Muscle layer of colon (tissue), 2 donors: ENCODE data around the gene SYP.
"Not testable (repeated sequence)": the region's sequence is repeated elsewhere in the genome, so short reads cannot be mapped to it uniquely, and the experiment has no call there.

Experiments
- H3K27ac ChIP-seq: one replicate; pipeline ENCODE4 v1.7.0; 2013; ENCODE audit warnings: low read depth, mild to moderate bottlenecking, low read length, moderate library complexity
- H3K27me3 ChIP-seq, 2 donors: one replicate each; pipeline ENCODE4 v1.7.0; 2013; ENCODE audit warnings: low read length in 2 of 2, mild to moderate bottlenecking in 2 of 2; ENCODE audit not compliant: insufficient read depth in 2 of 2, control insufficient read depth in 1 of 2
- H3K36me3 ChIP-seq: one replicate; pipeline ENCODE4 v1.7.0; 2013; ENCODE audit warnings: mild to moderate bottlenecking, low read length; ENCODE audit not compliant: insufficient read depth
- H3K4me1 ChIP-seq: one replicate; pipeline ENCODE4 v1.7.0; 2013; ENCODE audit warnings: mild to moderate bottlenecking, low read length; ENCODE audit not compliant: insufficient read depth
- H3K4me3 ChIP-seq, 2 donors: one replicate each; pipeline ENCODE4 v1.7.0; 2013; ENCODE audit warnings: low read length in 2 of 2, low read depth in 1 of 2, mild to moderate bottlenecking in 1 of 2, moderate library complexity in 1 of 2
- H3K9ac ChIP-seq: one replicate; pipeline ENCODE4 v1.7.0; 2013; ENCODE audit warnings: low read length
- H3K9me3 ChIP-seq: one replicate; pipeline ENCODE4 v1.7.0; 2013; ENCODE audit warnings: mild to moderate bottlenecking, low read length
- donor health status: abdominal sarcoma.
- donor health status: Adenocarcinoma of cecum.

Gene SYP

DNA sequence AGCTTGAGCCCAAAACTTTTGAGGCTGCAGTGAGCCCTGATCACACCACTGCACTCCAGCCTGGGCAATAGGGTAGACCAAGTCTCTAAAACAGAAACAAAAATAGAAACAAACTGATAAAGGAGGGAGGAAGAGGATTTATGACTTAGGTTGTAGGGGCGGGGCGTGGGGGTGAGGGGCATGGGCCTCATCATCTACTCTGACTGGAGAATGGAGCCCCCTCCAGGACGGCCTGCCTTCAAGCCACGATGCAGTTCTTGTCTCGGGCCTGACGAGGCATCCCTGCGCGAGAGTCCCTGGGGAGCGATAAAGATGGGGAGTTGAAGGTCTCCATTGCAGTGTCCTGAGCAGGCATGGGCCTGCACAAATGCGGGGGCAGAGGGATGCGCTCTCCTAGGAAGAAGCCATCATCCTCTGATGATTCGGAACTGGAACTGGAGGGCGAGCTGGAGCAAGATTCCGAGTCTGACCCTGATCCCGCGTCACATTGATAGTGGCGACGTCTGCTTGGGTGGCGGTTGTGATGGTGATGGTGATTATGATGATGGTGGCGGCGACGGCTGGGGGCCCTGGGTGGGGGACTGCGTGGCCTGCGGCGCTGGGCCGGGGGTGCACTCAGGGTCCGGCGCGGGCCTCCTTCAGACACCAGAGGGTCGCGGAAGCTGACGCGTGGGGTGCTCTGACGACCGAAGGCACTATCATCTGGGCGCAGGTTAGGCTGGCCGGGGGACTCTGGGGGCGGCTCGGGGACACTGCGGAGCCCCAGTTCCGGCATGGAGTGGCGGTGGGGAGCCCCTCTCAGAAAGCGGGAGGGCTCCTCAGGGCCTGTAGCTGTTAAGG, 24.3 kb downstream of the SYP start:
- Histone ChIP-seq H3K4me3 (no peak overlapping the region), H3K27ac (no peak overlapping the region), H3K36me3 (peaks cover 17% of the 10 kb centered on the region), H3K4me1 (peaks cover 5% of the 10 kb centered on the region), H3K27me3 (peaks cover 0 to 4% of the 10 kb centered on the region in 2 donors), H3K9me3 (no peaks in the 10 kb centered on the region), H3K9ac (no peak overlapping the region)

DNA sequence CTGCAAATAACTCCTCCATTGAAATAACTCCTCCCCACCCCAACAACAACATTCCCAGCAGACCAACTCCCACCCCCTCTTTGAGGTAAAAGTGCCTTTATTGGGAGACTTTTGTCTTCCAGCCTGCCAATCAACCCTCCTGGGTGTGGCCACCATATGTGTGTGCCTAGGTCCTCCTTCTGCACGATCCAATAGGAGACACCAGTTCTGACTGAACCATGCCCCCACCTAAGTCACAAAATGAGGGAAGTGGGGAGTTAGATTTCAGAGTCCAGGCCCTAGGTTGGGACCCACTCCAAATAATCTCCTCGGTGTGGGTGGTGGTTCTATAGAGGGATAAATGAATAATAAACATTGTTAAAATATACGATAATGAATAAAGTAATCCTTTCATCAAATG, 25.3 kb downstream of the SYP start:
- Histone ChIP-seq H3K4me1 (peaks cover 5% of the 10 kb centered on the region), H3K27me3 (peaks cover 0 to 4% of the 10 kb centered on the region in 2 donors), H3K9me3 (no peaks in the 10 kb centered on the region), H3K4me3 (no peak overlapping the region), H3K27ac (no peak overlapping the region), H3K9ac (no peak overlapping the region), H3K36me3 (peaks cover 17% of the 10 kb centered on the region)

DNA sequence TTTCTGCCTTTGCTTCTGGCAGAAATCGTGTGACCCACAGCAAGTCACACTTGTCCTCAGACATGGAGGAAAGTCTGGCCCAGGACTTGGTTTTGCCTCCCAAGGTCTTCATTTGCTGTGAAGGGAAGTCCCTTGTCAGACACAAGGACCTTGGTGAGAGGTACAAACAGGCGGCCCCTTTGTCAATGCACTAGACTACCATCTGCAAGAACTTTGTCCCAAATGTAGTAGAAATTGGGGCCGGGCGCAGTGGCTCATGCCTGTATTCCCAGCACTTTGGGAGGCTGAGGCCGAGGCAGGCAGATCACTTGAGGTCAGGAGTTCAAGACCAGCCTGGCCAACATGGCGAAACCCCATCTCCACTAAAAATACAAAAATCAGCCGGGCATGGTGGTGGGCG, 26.4 kb downstream of the SYP start:
- H3K36me3 ChIP-seq, result peaks cover 17% of the 10 kb centered on the region
- H3K27ac ChIP-seq, H3K27me3 ChIP-seq, H3K9ac ChIP-seq, H3K4me3 ChIP-seq, H3K4me1 ChIP-seq, H3K9me3 ChIP-seq: not testable (repeated sequence)

DNA sequence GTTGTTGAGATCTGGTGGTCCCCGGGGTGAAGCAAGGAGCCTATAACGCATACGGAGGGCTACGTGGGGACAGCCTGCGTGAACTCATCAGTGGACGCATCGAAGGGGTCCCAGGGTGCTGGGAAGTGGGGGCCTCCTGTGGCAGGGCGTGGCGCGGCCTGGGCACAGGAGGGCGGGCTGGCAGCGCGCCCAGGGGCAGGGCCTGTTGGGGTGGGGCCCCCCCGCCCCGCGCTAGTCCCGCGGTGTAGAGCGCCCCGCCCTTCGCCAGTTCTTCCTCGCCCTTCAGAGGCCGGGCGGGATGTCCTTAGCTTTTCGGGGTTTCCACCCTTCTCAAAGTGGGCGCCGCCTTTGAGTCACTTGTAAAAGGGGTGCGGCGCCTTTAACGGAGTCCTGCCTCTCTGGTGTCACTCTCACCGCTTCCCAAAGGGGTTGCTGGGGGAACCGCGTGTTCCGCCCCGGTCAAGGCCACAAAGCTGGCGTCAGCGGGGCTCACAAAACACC, 27.7 kb downstream of the SYP start:
- H3K4me3 ChIP-seq, result peak overlapping the region; percentile 52 to 67
- peaks cover 17% of the 10 kb centered on the region for H3K36me3 ChIP-seq
- peaks cover 5% of the 10 kb centered on the region for H3K4me1 ChIP-seq
- peak overlapping the region; percentile 57 for H3K9ac ChIP-seq
- peak overlapping the region; percentile 75 for H3K27ac ChIP-seq
- peaks cover 0 to 4% of the 10 kb centered on the region in 2 donors for H3K27me3 ChIP-seq
- no peaks in the 10 kb centered on the region for H3K9me3 ChIP-seq

DNA sequence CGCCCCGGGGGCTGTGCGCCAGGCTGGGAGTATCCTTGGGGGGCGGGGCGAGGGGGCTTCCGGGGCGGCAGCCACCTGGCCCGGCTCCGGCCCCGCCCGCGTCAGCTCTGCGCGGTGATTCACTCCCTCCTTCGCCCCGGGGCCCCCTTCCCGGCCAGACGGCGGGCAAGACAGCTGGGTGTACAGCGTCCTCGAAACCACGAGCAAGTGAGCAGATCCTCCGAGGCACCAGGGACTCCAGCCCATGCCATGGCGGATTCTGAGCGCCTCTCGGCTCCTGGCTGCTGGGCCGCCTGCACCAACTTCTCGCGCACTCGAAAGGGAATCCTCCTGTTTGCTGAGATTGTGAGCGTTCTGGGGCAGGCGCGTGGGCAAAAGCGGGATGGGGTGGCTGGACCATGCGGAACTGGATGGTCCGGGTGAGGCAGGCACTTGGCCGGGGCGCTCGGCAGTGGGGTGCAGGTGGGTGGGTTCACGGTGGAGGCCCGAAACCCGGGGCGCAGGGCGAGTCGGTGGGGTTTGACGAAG, 28.2 kb downstream of the SYP start, which contains the start of gene PLP2:
Gene PLP2 (plus strand): TSS at position 147 of the 528 bp plus-strand sequence. CDS start 103 bp downstream, at position 250.
- Histone ChIP-seq H3K4me3 (peak within 1 kb of the TSS; percentile 52 to 67), H3K9me3 (no peaks in the 10 kb centered on the region), H3K36me3 (peaks cover 17% of the 10 kb centered on the region), H3K4me1 (peaks cover 5% of the 10 kb centered on the region), H3K9ac (peak within 1 kb of the TSS; percentile 57), H3K27ac (peak within 1 kb of the TSS; percentile 75), H3K27me3 (peaks cover 0 to 4% of the 10 kb centered on the region in 2 donors)

DNA sequence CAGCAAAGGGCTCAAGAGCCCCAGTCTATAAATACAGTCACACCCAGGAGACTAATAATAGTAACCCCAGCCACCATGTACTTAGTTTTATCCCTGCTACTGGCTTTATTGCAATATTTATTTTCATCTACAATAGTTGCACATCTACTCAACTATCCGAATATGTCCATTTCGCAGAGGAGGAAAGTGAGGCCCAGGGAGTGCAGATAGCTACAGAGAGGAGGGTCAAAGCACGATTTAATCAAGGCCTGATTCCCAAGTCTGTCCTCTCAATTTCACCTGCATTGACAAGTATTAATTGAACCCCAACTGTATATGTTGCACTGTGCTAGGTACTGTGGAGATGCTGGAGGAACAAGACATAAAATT, 32.3 kb downstream of the SYP start:
- Histone ChIP-seq H3K4me3 (peak overlapping the region in 1 of 2 donors; percentile 71), H3K4me1 (peaks cover 14% of the 10 kb centered on the region), H3K9ac (peak overlapping the region; percentile 75), H3K27me3 (no peaks in the 10 kb centered on the region), H3K36me3 (no peaks in the 10 kb centered on the region), H3K9me3 (no peaks in the 10 kb centered on the region), H3K27ac (peak overlapping the region; percentile 65)

DNA sequence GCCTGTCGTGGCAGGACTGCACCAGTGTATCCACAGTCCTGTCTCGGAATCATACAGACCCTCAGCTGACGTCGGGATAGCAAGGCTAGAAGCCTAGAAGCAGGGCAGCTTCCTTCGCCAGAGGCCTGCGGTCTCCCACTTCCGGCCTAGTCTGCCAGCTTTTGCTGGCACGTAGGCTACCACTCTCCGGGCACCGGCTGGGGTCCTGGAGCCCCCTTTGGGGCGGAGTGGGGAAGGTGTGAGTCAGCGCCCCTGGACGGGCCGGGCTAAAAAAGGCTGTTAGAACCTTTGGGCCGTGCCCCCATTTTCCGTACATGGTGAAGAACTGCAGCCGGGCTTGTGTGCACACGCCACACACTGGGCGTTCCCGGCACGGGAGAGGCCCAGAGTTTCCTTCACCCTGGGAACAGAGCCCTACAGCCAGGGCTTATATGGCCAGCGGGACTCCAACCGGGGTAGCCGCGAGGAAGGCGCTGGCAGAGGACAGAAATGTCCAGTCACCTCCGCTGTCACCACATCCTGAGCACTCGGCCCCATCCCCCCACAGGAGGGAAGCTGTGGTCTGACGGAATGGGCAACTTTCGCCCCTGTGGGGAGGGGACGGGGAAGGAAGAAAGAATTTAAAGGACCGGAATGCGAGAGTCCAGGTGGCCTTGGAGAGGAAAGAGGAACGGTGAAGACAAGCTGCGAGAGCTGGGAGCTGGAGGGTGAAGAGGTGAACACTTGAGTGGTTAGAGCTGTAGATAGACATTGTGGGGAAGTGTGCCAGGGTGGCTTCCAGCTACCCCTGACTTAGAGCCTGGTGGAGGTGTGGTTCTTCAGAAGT, 32.9 kb downstream of the SYP start:
- H3K9me3 ChIP-seq, result no peaks in the 10 kb centered on the region
- H3K27ac ChIP-seq, result peak overlapping the region; percentile 65
- H3K9ac ChIP-seq, result peak overlapping the region; percentile 75
- no peaks in the 10 kb centered on the region for H3K36me3 ChIP-seq
- peak overlapping the region; percentile 1 to 71 for H3K4me3 ChIP-seq
- no peaks in the 10 kb centered on the region for H3K27me3 ChIP-seq
- peaks cover 14% of the 10 kb centered on the region for H3K4me1 ChIP-seq

DNA sequence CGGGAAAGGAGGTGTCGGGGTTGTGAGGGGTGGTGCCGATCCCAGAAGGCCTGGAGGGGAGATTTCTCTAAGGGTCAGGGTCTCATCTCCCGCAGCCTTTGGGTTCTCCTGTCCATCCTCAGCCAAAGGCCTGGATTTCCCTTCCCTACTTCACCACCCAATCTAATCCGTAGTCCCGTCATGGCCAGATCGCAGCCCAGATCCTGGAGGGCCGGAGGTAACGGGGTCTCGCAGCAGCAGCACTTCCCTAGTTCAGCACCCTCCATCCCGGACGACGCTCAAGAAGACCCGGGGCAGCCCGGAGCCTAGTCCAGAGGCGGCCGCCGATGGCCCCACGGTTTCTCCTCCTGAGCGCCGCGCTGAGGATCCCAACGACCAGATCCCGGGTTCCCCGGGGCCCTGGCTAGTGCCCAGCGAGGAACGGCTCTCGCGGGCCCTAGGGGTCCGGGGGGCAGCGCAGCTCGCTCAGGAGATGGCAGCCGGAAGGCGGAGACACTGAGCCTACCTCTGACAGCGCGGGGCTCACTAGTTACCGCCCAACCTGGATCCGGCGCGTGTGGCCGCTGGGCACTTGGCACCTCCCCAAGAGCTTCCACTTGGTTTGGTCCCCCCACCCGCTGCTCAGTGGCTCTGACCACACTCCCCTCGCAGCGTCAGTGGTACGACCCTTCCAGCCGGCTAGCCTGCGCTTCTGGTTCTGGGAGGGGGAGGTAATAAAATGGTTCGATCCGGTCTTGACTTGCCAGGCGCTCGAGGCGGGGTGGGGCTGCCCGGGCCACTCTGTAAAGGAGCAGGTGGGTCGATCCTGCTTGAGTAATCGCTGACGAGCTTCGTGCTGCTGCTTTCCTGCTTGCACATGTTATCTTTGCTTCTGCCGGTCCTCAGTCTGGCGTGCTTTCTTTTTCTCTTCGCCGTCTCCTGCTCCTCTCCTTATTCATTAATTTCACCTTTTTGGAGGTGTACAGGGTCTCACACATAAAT, 33.8 kb downstream of the SYP start:
- Histone ChIP-seq H3K36me3 (no peaks in the 10 kb centered on the region), H3K4me1 (peaks cover 14% of the 10 kb centered on the region), H3K27me3 (no peaks in the 10 kb centered on the region), H3K27ac (peak overlapping the region; percentile 65), H3K9ac (peak overlapping the region; percentile 27), H3K4me3 (peak overlapping the region; percentile 1 to 71), H3K9me3 (no peaks in the 10 kb centered on the region)

DNA sequence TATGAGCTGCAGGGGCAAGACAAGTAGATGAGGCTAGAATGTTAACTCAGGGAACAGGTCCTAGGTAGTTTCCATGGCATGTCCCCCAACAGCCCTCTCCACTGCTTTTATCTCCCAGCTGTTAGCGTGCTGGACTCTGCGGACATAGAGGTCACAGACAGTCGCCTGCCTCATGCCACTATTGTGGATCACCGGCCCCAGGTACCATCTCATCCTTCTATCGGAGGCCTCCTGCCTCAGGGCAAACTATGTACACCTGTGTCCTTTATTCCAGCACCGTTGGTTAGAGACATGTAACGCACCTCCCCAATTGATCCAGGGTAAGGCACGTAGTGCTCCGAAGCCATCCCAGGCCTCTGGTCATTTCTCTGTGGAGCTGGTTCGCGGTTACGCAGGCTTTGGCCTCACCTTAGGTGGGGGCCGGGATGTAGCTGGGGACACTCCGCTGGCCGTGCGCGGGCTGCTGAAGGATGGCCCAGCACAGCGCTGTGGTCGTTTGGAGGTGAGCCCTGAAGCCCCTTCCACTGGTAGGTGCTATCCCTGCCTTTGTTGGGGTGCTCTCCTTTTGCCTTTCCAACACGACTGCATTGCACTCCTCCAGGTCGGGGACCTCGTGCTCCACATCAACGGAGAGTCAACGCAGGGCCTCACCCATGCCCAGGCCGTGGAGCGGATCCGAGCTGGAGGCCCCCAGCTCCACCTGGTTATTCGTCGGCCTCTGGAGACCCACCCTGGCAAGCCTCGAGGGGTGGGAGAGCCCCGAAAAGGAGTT, 35.2 kb downstream of the SYP start:
- Histone ChIP-seq H3K9ac (peak overlapping the region; percentile 21), H3K27me3 (no peaks in the 10 kb centered on the region)

More for the DNA sequence above, 35.2 kb downstream of the SYP start:
- Histone ChIP-seq H3K27ac (peak overlapping the region; percentile 65), H3K4me1 (peaks cover 14% of the 10 kb centered on the region), H3K9me3 (no peaks in the 10 kb centered on the region), H3K4me3 (no peak overlapping the region), H3K36me3 (no peaks in the 10 kb centered on the region)
